Pancreas (tissue), 10 donors: ENCODE results near the gene RSU1. TPM values are rescaled to one million over a fixed set of nuclear protein-coding genes. Genes with fewer than 3 reads are reported as not detected.

Experiments
- ATAC-seq, 4 donors: fragments of 200-7000 bp; cut with Tn5 transposase; one replicate each; pipeline versions ENCODE4 v1.8.0 to v1.9.1; 2020; ENCODE audit warnings: mild to moderate bottlenecking in 4 of 4, moderate library complexity in 4 of 4
- DNase-seq, 6 donors: peaks; one replicate each; pipeline ENCODE4 v3.0.0-alpha.2; 2020
- FAIRE-seq: peaks from 2 replicates; lab custom pipeline; 2012; peaks lifted over from hg19 to GRCh38; lab: Jason Lieb, UNC
- H3K27ac ChIP-seq, 4 donors: fragments of 200-600 bp; sonication (generic); 1 replicate in 3 of 4; 2 replicates in 1 of 4; pipeline versions ENCODE4 v1.5.0 to v1.8.0; 2020
- H3K27me3 ChIP-seq, 4 donors: fragments of 200-600 bp; one replicate each; pipeline ENCODE4 v1.8.0; 2021
- H3K36me3 ChIP-seq, 3 donors: fragments of 200-600 bp; sonication (generic) in 1 of 3; one replicate each; pipeline versions ENCODE4 v1.5.0 to v1.8.0; 2020 to 2021
- H3K4me1 ChIP-seq, 3 donors: fragments of 200-600 bp; one replicate each; pipeline ENCODE4 v1.8.0; 2021
- H3K4me3 ChIP-seq, 4 donors: fragments of 200-600 bp; sonication (generic) in 2 of 4; one replicate each; pipeline versions ENCODE4 v1.5.0 to v1.8.0; 2020 to 2021
- H3K9me3 ChIP-seq, 4 donors: fragments of 200-600 bp; one replicate each; pipeline ENCODE4 v1.8.0; 2021
- WGBS, 2 donors: extraction: QIAGEN DNeasy Blood & Tissue Kit; methylation state at CpG; one replicate each; pipeline ENCODE4 v1.1.7; 2013; 5-methylcytosine and 5-hydroxymethylcytosine counted together
- intact Hi-C, 3 donors: fragments of 100-400 bp; cut with DNase I; formaldehyde crosslinking; loops; one replicate each; pipeline versions ENCODE4 v1.11.1 to v1.14.2; 2022
- polyA plus RNA-seq, 2 donors: library from polyadenylated mRNA; stranded (reverse); fragments of 200-250 nt; gene quantifications; one replicate each; pipeline ENCODE4 v1.2.3, GENCODE V29; 2013
- total RNA-seq, 6 donors: library from RNA; stranded (reverse); fragmentation: NEBNext Ultra II Directional in 4 of 6; extraction: Animal tissue kit (Norgen Biotek cat#: 25700) in 4 of 6; gene quantifications; one replicate each; pipeline versions ENCODE4 v1.2.1 to v1.2.4, GENCODE V29; 2021 to 2023
- TF ChIP-seq, protein P1 (sequence below), 4 donors: fragments of 200-600 bp; sonication (generic) in 3 of 4; IDR thresholded peaks; one replicate each; pipeline versions ENCODE4 v1.5.0 to v1.8.0; 2021; ENCODE audit warnings: antibody characterized with exemption in 4 of 4
- donor health status: healthy with polysubstance abuse.
- donor health status: DM: no; HTN: no; CAD: no; lungs with moderate emphysema.
- donor health status: DM: no; HTN: no; CAD: no.
- donor health status: control.
- donor health status: control.
- donor health status: Bipolar disorder and iron deficiency.
- donor health status: DM: yes; HTN: yes; CAD: no.
- donor health status: DM: no; HTN: no; CAD: no.
- donor health status: DM: no; HTN: no; CAD: no.
- donor health status: DM: yes; HTN: yes; CAD: no.

Gene RSU1
- total and polyA plus RNA-seq, 8 donors = 14.7 to 42.3 (median 29.6) TPM

DNA sequence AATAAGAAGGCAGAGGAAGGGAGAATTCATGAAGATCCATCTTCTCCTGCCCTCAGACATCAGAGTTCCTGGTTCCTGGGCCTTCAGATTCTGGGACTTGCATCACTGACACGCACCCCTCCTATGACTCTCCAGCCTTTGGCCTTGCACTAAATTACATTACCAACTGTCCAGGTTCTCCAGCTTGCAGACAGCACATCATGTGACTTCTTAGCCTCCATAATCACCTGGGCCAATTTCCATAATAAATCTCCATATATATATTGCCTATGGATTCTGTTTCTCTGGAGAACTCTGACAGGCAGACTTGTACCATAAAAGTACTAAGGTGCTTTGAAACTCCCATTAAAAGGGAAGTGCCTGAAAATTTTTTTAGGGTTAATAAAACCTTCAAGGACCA is 23.2 kb downstream of the RSU1 start:
- Histone ChIP-seq H3K27me3 (no peaks in the 10 kb centered on the region), H3K9me3 (no peaks in the 10 kb centered on the region), H3K4me3 (no peak overlapping the region), H3K36me3 (no peaks in the 10 kb centered on the region), H3K27ac (no peak overlapping the region), H3K4me1 (peaks cover 0 to 3% (median 0%) of the 10 kb centered on the region in 3 donors)
- intact Hi-C loops = no loop called here
- ATAC-seq = no peak
- no peak for DNase-seq
- WGBS, 2 donors = 100% methylated on average over 1 of the region's 1 CpG
- TF ChIP-seq, protein P1, sequence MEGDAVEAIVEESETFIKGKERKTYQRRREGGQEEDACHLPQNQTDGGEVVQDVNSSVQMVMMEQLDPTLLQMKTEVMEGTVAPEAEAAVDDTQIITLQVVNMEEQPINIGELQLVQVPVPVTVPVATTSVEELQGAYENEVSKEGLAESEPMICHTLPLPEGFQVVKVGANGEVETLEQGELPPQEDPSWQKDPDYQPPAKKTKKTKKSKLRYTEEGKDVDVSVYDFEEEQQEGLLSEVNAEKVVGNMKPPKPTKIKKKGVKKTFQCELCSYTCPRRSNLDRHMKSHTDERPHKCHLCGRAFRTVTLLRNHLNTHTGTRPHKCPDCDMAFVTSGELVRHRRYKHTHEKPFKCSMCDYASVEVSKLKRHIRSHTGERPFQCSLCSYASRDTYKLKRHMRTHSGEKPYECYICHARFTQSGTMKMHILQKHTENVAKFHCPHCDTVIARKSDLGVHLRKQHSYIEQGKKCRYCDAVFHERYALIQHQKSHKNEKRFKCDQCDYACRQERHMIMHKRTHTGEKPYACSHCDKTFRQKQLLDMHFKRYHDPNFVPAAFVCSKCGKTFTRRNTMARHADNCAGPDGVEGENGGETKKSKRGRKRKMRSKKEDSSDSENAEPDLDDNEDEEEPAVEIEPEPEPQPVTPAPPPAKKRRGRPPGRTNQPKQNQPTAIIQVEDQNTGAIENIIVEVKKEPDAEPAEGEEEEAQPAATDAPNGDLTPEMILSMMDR (IDR thresholded peaks at IDR 0.05) = no peak
- FAIRE-seq = no peak

DNA sequence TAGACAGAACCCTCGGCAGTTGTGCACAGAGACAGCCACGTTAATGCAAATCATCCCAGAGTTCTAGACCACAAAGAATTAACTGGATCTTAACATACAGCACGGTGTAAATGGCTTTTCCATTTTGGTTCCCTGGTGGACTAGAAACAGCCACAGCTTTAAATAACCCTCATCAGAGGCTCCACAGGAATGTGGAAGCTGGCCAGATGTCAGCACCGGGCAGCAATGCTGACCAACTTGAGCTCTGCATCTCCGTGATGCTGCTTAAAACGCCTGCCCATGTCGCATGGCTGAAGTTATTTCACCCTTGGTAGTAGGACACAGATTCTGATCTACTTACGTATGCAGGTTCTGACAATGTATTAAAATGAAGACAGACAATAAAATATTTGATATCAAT is 24.5 kb downstream of the RSU1 start:
- WGBS, 2 donors = 92 to 95% methylated on average over 8 of the region's 8 CpGs
- Histone ChIP-seq H3K9me3 (no peaks in the 10 kb centered on the region), H3K27ac (no peak overlapping the region), H3K36me3 (no peaks in the 10 kb centered on the region), H3K27me3 (no peaks in the 10 kb centered on the region), H3K4me3 (no peak overlapping the region), H3K4me1 (peaks cover 0 to 3% (median 0%) of the 10 kb centered on the region in 3 donors)
- ATAC-seq = no peak
- TF ChIP-seq, protein P1 (IDR thresholded peaks at IDR 0.05) = no peak
- no peak for DNase-seq
- intact Hi-C loops = no loop called here
- FAIRE-seq = no peak

DNA sequence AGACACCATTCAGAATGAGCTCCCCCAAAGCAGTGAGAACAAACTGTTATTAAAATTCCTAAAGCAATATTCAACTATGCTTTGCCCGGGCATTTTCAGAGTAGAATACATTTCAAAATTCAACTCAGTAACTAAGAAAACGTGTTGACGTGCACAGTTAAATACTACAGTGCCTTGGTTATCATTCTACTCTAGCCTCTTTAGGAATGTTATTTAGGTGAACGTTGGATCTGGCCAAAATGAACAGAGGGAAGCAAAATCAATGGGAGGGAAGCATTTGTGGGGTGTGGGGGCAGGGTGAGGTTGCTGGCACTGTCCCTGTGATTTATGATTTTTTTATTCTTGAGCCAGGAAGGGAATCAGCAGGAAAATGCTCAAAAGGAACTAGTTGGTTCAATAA is 27.5 kb downstream of the RSU1 start:
- TF ChIP-seq, protein P1 (IDR thresholded peaks at IDR 0.05) = no peak
- H3K9me3 ChIP-seq = no peaks in the 10 kb centered on the region
- DNase-seq = no peak
- no peaks in the 10 kb centered on the region for H3K27me3 ChIP-seq
- H3K27ac ChIP-seq = no peak overlapping the region
- no peak overlapping the region for H3K4me3 ChIP-seq
- no peak for ATAC-seq
- WGBS, 2 donors = 58 to 65% methylated on average over 4 of the region's 4 CpGs
- H3K36me3 ChIP-seq = no peaks in the 10 kb centered on the region
- peaks cover 0 to 3% (median 0%) of the 10 kb centered on the region in 3 donors for H3K4me1 ChIP-seq
- intact Hi-C loops = no loop called here
- no peak for FAIRE-seq

DNA sequence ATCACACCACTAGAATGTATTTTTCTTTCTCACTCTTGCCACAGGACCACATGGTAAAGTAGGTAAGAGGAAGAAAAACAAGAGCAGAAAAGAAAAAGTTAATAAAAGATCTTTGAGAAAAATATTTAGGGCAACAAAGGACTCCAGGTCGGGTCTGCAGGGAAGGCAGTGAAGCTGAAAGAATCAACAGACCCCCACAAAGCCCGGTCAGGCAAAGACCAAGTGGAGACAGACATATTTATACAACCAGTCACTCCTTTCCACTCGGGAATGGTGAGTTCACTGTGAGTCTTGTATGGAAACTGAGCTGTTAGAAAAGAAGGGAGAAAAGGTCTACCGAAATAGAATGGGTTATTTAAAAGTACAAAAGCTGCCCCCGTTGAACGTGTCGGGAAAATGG is 28.0 kb downstream of the RSU1 start:
- DNase-seq = no peak
- no peak for FAIRE-seq
- no peak for ATAC-seq
- Histone ChIP-seq H3K27ac (no peak overlapping the region), H3K9me3 (no peaks in the 10 kb centered on the region), H3K4me3 (no peak overlapping the region), H3K27me3 (no peaks in the 10 kb centered on the region), H3K4me1 (no peaks in the 10 kb centered on the region), H3K36me3 (no peaks in the 10 kb centered on the region)
- intact Hi-C loops = no loop called here
- TF ChIP-seq, protein P1 (IDR thresholded peaks at IDR 0.05) = no peak
- WGBS, 2 donors = 62 to 80% methylated on average over 7 of the region's 7 CpGs

DNA sequence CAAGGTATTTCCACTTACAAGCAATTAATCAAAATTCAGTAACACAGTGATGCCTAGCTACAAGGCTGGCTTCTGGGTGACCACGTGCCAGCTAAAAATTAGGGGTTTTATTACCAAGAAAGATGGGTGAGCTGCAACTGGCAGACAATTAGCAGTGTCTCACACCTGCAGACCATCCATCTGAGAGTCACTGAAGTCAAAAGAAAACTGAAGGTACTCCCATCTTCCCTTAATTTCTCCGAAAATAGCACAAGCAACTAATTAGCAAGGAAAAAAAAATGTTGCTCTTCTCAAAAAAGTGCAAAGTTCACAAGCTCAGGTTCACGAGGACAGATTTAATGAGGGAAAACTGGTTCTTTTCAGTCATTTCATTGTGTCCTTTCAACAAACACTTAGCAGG is 28.4 kb downstream of the RSU1 start:
- DNase-seq = no peak
- Histone ChIP-seq H3K4me3 (no peak overlapping the region), H3K27me3 (no peaks in the 10 kb centered on the region), H3K4me1 (no peaks in the 10 kb centered on the region), H3K9me3 (no peaks in the 10 kb centered on the region), H3K27ac (no peak overlapping the region), H3K36me3 (no peaks in the 10 kb centered on the region)
- intact Hi-C loops = no loop called here
- no peak for ATAC-seq
- FAIRE-seq = no peak
- 71 to 83% methylated on average over 3 of the region's 3 CpGs for WGBS, 2 donors
- TF ChIP-seq, protein P1 (IDR thresholded peaks at IDR 0.05) = no peak
